OCI-M2 (cell line): Measurements from ENCODE around the gene EIF4G2.

Experiments used
- DNase-seq: peaks from one replicate; lab custom pipeline; 2025; ENCODE audit not compliant: unreplicated experiment; lab: John Stamatoyannopoulos, UW

Gene EIF4G2

DNA sequence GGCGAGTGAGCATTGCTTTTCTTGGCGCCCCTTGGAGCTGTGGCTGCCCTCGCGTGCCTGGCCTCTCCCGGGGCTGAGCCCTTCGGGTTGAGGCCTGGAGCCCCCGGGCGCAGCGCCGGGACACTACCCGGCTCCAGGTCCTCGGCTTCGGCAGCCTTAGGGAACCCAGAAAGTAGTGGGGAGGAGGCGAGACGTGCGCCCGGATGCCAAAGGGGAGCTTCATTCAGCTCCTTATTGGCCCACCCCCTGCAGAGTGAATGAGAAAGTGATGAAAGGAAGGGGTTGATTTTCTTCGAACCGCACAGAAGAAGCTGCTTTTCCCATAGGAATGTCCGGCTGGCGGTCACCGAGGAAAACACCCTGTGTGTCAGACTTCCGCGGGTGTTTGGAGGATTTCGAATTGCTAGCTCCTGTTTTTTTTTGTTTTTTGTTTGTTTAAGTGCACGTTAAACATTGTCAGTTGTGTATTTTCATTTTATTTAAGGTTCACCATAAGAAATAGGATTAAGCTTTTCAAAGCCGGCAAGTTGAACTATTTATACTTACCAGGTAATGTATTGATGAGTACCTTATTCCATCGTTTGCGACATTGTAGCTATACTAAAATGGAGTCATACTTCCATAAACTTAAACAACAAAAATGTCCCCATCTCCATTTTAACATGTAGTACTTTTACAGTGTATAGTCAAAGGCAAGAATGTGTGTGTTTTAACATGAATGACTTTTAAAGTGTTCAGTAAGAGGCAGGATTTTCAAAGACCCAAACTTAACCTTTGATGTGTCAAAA is 841 bp upstream of the EIF4G2 start:
- no peak for DNase-seq

DNA sequence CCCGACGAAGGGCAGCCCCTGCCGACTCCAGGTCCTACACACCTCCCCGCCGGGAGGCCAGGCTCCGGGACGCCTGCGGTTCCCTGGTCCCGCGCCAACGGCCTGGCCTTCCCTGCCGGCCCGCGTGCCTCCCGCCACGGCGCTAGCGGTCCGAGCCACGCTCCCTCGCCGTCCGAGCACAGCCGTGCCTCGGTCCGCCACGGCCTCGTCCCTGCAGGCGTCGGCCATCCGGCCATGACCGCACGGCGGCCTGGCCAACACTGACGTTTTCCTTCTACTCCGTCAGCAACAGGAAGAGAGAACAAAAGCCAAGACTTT is 532 bp downstream of the EIF4G2 start:
- DNase-seq, result no peak

DNA sequence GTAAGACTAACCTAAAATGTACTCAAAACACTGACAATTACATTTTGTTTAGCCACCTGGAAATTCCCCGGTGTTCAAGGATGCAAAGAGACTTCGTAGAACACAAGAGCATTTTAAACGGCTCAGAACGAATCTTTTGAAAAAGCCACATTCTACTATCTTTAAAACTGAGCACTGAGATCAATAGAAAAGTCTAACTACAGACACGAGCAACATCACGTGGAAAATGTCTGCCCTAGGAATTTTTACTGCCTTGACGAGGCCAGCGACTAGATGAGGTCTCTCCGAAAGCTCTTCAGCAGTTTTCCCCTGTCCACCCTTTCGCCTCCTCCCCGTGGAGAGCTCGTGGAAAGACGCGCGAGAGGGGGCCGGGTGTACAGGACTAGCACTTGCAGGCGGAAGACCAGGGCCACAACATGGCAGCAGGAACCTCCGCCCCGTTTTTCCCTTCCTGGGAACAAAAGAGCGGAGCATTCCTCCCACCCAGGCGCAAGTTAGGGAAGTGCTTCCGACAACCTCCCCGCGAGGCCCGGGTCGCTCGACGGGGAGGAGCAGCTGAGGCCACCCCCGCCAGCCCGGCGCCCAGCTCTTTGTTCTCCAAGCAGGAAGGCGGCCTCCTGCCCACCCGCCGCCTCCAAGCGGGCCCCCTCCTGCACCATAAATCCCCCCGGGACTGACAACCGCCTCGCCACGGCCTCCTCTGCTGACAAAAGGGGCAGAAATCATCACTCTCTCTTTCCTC is 1.1 kb downstream of the EIF4G2 start:
- no peak for DNase-seq

DNA sequence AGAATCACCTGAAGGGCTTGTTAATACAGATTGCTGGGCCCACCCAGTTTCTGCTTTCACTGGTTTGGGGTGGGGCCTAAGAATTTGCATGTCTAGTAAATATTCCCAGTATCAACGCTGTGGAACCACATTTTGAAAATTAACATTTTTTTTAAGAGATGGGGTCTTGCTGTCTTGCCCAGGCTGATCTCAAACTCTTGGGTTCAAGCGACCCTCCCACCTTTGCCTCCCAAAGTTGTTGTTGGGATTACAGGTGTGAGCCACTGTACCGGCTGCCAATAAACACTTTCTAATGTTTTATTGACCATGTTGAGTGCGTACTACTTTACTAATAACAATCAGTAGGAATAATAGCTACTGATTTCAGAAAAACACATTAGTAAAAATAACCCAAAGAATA is 2.5 kb downstream of the EIF4G2 start:
- no peak for DNase-seq

DNA sequence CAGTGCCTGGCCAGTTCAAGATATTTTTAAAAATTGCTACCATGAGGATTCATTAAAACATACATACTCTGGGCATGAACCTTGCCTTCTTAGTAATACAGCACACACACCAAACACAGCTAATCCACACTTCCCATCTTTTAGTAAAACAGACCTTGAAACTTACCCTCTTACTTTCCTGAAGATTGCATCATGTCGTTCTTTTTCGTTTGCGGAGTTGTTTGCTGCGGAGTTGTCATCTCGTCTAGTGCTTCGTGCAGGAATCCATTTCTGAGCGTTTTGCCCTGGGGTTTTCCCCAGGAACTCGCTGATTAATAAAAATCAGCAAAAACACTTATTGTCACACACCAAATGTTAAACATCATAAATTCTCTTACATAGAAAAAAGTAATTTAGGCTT is 3.0 kb downstream of the EIF4G2 start:
- no peak for DNase-seq

DNA sequence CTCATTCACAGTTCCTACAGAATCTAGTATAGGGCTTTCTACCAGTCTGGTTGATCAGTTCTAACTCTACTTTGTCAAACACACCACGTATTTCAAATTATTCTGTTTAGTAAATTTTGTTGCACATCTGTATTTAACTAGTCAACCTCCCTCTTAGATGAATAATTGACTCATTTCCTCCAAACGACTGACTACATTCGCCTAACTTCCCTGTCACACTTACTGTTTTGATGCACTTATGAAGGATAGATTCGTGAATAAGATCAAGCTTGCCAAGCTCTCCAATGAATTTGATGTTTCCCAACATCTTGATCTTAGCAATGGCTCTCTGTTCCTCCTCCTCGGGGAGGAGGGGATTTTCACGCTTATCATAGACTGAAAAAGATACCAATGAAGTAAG is 5.0 kb downstream of the EIF4G2 start:
- DNase-seq, result no peak

DNA sequence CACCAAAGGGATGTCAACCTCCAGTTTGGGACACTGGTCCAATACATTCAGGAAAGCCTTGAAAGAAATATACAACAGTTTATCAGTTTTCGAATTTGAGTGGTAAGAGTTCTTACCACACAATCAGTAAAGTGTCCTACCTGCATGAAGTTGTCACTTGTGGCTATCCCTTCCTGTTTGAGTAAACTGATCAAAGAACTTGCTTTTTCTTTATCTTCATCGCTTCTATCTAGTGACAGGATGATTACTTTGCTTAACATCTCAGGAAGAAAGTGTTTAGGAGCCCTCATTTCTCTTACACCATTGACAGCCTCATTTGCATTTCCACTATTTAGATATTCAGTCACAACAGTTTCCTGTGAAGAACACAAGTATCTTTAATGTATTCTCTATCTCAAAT is 8.4 kb downstream of the EIF4G2 start:
- no peak for DNase-seq

DNA sequence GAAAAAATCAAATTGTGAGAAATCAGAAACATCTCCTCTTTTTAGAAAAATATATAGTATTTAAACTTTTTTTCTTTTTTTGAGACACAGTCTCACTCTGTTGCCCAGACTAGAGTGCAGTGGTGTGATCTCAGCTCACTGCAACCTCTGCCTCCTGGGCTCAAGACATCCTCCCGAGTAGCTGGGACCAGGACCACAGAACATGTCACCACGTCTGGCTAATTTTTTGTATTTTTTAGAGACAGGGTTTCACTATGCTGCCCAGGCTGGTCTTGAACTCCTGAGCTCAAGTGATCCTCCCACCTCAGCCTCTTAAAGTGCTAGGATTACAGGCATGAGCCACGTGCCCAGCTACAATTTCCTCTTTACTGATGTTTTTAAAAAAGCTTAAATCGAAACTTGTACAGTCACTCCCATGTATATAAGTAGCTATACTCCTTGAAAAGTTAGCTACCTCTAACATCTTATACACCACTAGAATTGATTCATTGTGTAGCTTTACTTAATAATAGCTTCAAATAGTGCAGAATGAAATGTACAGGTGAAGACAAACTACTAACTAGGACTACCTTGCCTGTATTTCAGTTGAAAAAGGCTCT is 10.3 kb downstream of the EIF4G2 start:
- DNase-seq, result no peak

DNA sequence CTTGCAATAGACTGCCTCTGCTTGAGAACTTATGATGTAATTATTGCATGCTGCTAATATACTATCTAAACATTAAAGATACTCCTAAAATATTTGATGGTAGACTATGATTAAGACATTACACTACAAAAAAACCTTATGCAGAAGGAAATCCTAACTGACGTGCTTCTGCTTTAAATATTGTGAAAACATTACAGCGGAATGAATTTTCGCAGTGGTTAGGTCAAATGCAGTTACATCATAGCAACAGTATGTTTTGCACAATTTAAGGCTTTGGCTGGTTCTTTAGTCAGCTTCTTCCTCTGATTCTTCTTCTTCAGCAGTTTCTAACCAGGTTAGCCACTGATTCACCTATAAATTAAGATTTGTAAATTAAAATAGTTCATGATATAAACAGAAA is 11.2 kb downstream of the EIF4G2 start:
- DNase-seq, result no peak

DNA sequence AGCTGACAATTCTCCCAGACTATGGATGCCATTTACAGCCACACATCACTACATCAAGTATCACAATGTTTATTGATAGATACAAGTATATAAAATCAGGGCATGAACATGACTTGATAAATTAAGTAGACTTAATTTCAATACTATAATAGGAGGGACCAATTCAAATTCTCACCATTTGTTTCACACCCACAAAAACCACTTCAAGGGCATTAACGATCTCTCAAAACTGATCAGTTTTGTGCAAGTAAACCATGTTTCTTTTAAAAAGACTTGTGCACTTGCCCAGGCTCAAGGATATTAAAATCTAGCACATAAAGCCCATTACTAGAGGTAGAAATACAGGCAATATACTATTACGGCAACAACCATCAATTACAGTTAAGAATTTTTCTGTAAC is 11.7 kb downstream of the EIF4G2 start:
- no peak for DNase-seq

DNA sequence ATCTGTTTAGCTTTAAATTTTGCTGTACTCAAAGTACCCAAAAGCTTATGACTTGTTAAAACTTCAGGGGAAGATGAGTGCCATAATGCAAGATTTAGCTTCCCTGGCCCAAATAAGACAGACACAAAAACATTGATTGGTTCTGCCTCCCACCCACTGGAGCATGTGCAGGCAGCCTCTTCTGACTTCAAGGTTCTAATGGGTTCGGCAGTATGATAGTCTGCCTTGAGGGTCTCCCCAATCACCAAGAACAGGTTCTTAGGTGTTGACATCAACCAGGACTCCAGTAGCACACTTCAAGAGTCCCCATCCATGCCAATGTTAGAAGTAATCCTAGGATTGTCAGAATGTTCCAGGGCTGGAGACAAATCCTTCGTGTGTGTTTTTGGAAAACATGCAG is 12.5 kb downstream of the EIF4G2 start:
- DNase-seq, result no peak

DNA sequence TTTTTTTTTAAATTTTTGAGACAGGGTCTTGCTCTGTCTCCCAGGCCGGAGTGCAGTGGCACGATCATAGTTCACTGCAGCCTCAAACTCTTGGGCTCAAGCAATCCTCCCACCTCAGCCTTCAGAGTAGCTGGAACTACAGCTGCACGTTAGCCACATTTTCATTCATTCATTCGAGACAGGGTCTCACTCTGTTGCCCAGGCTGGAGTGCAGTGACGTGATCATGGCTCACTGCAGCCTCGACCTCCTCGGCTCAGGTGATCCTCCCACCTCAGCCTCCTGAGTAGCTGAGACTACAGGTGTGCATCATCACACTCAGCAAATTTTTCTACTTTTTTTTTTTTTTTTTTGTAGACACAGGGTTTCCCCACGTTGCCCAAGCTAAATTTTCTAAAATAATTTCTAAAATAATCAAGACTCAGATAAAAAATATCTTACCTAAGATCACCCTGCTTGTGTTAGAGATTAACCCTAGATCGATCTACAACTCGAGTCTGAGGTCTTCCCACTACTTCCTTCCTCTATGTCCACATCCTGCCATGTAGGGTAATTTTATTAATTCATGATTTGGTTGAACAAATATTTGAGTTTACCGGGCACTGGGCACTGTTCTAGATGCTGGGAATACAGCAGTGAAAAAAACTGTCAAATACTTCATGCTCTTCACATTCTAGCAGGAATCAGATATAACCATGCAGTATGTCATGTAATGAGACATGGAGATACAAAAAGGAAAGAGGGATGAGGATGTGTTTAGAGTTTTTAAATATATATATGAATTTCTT is 15.1 kb downstream of the EIF4G2 start:
- DNase-seq, result no peak

DNA sequence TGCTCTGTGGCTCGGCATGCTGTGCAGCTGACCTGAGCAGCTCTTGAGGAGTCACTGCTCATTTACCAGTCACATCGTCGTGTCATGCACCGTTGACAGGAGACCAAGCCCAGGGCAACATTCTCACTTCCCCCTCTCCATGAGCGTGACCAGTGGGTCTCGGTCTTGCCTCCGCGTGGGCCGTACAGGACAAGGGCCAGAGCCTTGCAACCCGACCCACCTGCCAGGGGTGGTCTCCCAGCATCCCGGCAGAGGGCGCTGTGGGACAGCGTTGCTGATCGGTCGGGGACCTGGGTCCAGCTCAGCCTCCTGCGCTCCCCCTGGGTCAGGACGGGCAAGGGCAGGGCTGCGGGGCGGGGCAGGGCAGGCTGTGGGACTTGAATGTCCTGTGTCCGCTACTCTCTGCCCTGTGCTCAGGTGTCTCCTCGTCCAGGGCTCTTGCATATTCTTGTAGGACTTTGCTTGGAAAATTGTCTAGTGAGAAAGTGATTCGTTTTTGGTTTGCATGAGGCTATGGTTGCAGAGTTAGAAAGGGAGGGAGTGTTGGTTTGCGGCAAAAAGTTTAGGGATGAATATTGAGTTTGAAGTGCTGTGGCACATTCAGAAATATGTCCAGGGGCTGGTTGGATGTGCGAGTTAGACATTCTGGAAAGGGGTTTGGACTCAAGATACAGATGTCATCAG is 16.2 kb downstream of the EIF4G2 start:
- peak; percentile 61 for DNase-seq

DNA sequence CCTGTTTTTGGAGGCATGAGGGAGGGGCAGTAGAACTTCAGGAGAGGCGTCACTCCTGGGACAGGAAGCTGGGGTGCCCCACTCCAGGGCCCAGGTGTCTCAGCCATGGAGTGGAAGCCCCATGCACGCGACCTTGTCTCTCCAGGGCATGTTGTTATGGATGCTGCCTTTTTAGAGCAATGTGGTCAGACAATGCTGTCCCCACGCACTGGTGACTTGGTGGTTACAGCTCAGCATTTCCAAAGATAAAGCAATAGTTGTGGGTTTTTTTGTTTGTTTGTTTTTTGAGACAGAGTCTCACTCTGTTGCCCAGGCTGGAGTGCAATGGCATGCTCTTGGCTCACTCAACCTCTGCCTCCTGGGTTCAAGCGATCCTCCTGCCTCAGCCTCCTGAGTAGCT is 22.3 kb downstream of the EIF4G2 start:
- DNase-seq, result no peak

DNA sequence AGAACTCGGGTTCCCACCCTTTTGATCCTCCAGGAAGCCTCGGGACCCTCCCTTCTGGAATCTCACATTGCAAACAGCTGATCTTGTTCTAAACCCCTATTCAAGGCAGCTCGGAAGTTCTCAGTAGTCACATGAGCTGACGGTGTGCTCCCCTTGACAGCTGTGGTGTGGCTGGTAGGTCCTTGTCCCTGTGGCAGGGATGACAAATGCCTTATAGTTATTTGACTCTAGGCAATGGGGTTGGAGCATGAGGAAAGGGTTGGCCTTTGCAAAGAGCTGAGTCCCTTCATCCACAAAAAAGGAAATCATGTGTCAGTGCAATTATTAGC is 23.6 kb downstream of the EIF4G2 start:
- DNase-seq, result no peak

DNA sequence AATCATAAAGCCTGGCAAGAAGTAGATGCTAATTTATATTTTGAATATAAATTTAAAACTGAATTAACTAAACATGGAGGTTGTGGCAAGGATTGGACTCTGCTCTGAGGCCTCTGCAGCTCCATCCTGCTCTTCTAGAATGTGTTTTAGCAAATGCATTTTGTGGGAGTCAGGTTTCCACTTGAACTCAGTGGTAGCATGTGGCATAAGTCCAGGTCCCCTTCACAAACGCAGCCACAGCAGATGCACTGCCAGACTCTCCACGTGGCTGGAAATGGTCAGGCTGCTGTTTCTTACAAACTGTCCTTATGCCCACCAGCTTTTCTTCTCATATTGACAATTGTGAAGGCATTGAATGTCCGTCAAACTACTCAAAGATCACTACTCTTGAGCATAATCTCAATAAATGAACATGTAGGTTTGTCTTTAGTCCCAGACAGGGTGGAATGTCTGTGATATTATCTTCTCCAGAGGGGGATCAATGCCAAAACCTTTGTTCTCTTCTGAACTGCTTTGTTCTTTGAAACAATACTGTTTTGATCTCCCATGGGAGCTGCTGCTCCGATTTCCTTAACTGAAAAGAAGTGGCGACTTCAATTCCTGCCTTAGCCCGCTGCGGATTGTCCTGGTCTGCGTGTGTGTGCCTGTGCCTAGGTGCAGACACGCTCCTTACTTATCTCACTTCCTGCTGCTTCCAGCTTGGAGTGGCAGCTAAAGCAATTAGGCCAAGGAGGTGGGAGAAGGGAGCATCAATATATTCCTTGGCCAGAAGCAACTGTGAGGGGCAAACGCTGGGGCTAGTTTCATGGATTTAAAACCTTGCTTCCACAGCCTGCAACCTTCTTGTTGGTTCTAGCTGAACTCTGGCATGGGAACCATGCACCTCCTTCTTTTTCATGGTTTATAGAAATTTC is 24.2 kb downstream of the EIF4G2 start:
- no peak for DNase-seq

DNA sequence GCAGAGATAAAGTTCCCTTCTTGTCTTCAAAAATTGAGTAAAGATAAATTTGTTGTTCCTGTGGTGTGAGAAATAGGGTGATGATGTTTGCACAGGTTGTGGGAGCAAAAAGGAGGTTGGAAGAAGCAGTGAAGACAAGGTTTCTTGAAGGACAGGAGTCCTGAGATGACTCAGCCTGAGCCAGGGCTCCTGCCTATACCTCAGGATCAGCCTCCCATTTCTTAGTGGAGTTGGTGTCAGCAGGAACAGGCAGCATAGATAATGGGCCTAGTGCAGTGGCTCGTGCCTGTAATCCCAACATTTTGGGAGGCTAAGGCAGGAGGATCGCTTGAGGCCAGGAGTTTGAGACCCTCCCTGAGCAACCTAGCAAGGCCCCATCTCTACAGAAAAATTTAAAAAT is 28.7 kb downstream of the EIF4G2 start:
- no peak for DNase-seq

DNA sequence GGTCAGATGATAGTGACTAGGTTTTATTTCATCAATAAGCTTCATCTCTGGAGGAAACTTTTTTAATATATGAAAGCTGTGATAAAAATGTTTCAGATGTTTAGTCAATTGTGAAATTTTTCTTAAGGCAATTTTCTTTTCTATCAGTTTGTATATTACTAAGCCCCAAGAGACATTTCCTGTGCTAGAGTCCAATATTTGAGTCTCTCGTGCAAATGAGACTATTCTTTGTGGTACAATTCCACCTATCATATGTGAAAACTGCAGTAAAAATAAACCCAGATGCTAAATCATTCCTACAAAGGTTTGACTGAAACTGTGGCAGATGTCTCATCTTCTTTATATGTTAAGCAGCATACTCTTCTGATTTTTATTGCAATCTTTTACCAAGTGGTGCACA is 29.6 kb downstream of the EIF4G2 start:
- no peak for DNase-seq

DNA sequence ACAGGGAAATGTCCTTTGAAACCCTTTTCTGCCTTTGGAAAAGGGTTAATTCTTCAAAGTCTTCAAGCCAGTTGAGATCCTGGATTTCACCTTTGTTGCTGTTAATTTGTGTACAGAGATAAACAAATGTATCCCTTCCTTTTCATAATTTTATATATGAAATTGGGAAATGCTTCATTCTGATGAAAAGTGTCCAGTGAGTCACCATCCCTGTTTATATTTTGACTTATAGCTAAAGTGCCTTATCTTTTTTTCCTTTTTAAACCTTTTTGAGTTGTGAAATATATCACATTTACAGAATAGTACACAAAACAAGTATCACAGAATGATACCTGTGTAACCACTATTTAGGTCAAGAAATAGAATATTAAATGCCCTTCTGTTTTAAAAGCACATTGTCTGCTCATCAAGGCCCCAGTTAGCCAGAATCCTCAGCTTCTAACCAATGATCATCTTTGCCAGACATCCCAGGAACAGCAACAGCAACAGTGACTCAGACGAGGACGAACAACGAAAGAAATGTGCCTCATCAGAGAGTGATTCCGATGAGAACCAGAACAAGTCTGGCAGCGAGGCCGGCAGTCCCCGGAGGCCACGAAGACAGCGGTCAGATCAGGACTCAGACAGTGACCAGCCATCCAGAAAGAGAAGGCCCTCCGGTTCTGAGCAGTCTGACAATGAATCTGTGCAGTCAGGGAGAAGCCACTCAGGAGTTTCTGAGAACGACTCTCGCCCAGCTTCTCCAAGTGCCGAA is 30.3 kb downstream of the EIF4G2 start:
- no peak for DNase-seq

DNA sequence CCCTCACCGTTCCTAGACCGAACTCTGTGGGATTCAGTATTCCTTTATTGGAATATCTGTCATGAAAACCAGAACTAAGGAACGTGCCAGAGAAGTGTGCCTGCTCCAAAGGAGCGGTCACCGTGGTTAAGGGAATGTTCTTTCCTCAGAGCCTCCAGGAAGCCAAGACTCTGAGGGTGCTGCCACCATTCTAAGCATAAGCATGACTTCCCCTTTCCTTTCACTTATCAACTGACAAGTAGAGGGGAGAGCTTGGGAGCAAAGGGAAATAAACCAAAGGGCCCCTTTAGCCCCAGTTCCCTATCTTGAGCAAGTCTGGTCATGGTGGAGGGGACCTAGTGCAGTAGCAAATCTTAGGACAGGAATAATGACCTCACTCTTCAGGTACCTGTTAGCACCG is 30.9 kb downstream of the EIF4G2 start:
- no peak for DNase-seq
